ENCODE results near the gene COL11A1. TPM values are rescaled to one million over a fixed set of nuclear protein-coding genes. Genes with fewer than 3 reads are reported as not detected.
"Not testable (repeated sequence)": the region's sequence is repeated elsewhere in the genome, so short reads cannot be mapped to it uniquely, and the experiment has no call there.

The COL11A1 gene
- total RNA-seq, 1 donor from 2014 or later: 0.38 TPM

DNA sequence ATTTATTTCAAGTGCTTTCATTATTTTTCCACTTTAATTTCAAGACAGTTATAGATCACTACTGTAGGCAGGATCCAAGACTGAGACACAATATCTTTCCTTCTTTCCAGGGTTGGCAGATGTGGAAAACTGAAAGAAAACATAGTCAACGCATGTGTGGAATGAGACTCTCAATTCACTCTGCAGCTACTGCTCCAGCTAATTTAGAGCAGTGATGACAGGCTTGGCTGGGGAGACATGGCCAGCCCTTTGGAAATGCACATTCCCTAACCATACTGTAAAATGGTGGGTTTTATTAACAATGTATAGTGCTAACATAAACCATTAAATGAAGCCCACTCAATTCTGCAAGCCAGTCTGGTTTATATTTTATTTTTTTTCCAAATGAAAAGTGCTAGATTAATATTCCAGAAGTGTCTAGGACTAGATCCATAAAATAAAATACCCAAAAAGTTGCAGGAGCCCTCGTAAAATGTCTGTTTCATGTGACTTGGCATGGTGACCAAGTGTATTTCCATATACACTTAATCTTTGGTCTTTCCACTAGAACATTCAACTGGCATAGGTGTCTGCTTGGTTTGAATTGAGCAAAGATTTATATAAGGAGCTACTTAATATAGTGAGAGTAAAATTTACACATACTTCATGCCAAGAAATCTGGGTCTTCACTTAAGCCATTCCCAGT lies 32.9 kb downstream of the COL11A1 start:
- TF ChIP-seq, protein P1, sequence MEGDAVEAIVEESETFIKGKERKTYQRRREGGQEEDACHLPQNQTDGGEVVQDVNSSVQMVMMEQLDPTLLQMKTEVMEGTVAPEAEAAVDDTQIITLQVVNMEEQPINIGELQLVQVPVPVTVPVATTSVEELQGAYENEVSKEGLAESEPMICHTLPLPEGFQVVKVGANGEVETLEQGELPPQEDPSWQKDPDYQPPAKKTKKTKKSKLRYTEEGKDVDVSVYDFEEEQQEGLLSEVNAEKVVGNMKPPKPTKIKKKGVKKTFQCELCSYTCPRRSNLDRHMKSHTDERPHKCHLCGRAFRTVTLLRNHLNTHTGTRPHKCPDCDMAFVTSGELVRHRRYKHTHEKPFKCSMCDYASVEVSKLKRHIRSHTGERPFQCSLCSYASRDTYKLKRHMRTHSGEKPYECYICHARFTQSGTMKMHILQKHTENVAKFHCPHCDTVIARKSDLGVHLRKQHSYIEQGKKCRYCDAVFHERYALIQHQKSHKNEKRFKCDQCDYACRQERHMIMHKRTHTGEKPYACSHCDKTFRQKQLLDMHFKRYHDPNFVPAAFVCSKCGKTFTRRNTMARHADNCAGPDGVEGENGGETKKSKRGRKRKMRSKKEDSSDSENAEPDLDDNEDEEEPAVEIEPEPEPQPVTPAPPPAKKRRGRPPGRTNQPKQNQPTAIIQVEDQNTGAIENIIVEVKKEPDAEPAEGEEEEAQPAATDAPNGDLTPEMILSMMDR (IDR thresholded peaks at IDR 0.05; ENCODE audit: insufficient read depth, low read length, poor library complexity, severe bottlenecking): no peak
- no peak overlapping the region for H3K4me3 ChIP-seq (ENCODE audit: low read depth, low read length)
- no peaks in the 10 kb centered on the region for H3K36me3 ChIP-seq (ENCODE audit: control insufficient read depth, insufficient read depth, low read length)
- DNase-seq (ENCODE audit: low read depth): no peak
- H3K27me3 ChIP-seq (ENCODE audit: control insufficient read depth, insufficient read depth, low read length): no peaks in the 10 kb centered on the region

DNA sequence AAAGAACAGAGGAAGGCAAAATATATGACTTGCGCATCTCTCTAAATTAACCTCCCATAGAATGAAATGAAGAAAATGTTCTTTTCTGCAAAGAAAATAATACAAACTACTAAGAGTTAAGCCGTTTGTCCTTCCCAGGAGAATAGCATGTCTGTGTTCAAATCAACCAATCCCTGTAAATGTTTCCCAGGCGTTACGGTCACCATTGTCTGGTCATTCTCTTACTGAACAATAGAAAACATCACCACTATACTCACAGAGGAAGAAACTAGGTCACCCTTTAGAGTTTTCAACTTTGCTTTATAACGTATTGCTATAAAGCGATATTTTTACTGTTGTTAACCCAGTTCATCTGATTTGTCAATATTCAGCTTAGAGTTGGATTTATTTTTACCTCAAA lies 34.1 kb downstream of the COL11A1 start:
- no peaks in the 10 kb centered on the region for H3K27me3 ChIP-seq (ENCODE audit: control insufficient read depth, insufficient read depth, low read length)
- DNase-seq (ENCODE audit: low read depth): no peak
- no peaks in the 10 kb centered on the region for H3K36me3 ChIP-seq (ENCODE audit: control insufficient read depth, insufficient read depth, low read length)
- no peak overlapping the region for H3K4me3 ChIP-seq (ENCODE audit: low read depth, low read length)
- TF ChIP-seq, protein P1 (IDR thresholded peaks at IDR 0.05; ENCODE audit: insufficient read depth, low read length, poor library complexity, severe bottlenecking): no peak

DNA sequence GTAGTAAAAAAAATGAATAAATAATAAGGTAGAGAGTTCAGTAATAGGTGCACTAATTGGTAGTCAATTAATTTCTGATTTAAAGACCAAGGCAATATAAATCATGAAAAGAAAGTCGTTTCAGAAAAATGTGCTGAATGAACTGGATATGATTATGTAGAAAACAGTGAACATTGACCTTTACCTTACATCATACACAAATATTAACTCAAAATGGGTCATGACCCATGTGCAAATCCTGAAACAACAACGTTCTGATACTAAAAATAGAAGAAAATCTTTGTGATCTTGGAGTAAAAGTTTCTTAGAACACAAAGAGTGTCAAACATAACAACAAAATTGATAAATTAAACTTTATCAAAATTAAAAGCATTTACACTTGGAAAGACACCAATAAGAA lies 39.1 kb downstream of the COL11A1 start:
- no peak for DNase-seq (ENCODE audit: low read depth)
- TF ChIP-seq, protein P1 (IDR thresholded peaks at IDR 0.05; ENCODE audit: insufficient read depth, low read length, poor library complexity, severe bottlenecking): no peak
- Histone ChIP-seq H3K36me3 (ENCODE audit: control insufficient read depth, insufficient read depth, low read length) (no peaks in the 10 kb centered on the region), H3K27me3 (ENCODE audit: control insufficient read depth, insufficient read depth, low read length) (no peaks in the 10 kb centered on the region), H3K4me3 (ENCODE audit: low read depth, low read length) (no peak overlapping the region)

DNA sequence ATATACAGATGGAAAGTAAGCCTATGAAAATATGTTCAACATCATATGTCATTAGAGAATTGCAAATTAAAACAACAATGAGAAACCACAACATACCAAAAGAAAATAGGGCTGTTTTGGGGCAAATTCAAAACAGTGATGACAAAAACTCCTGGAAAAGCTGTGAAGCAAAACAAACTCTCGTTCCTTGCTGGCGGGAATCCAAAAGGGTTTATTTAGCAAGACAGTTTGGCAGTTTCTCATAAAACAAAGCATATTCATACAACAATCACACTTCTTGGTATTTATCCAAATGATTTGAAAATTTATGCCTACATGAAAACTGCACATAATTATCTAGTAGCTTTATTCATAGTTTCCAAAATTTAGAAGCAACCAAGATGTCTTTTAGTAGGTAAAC lies 44.4 kb downstream of the COL11A1 start:
- Histone ChIP-seq H3K36me3 (ENCODE audit: control insufficient read depth, insufficient read depth, low read length) (no peaks in the 10 kb centered on the region), H3K4me3 (ENCODE audit: low read depth, low read length) (no peak overlapping the region), H3K27me3 (ENCODE audit: control insufficient read depth, insufficient read depth, low read length) (no peaks in the 10 kb centered on the region)
- TF ChIP-seq, protein P1 (IDR thresholded peaks at IDR 0.05; ENCODE audit: insufficient read depth, low read length, poor library complexity, severe bottlenecking): no peak
- DNase-seq (ENCODE audit: low read depth): no peak

DNA sequence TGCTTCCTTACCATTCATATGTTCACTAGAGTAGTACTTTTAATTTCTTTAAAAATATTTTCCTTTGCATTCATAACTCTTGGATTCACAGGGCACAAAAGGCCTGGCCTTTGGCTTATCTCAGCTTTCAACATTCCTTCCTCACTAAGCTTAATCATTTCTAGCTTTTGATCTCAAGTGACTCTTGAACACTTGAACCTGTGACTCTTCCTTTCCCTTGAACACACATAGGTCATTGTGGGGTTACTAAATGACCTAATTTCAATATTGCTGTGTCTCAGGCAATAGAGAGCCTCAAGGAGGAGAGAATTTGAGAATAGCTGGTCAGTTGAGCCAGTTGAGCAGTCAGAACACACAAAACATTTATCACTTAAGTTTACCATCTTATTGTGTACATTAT lies 49.9 kb downstream of the COL11A1 start:
- no peaks in the 10 kb centered on the region for H3K27me3 ChIP-seq (ENCODE audit: control insufficient read depth, insufficient read depth, low read length)
- DNase-seq (ENCODE audit: low read depth): no peak
- TF ChIP-seq, protein P1 (IDR thresholded peaks at IDR 0.05; ENCODE audit: insufficient read depth, low read length, poor library complexity, severe bottlenecking): no peak
- no peak overlapping the region for H3K4me3 ChIP-seq (ENCODE audit: low read depth, low read length)
- no peaks in the 10 kb centered on the region for H3K36me3 ChIP-seq (ENCODE audit: control insufficient read depth, insufficient read depth, low read length)

DNA sequence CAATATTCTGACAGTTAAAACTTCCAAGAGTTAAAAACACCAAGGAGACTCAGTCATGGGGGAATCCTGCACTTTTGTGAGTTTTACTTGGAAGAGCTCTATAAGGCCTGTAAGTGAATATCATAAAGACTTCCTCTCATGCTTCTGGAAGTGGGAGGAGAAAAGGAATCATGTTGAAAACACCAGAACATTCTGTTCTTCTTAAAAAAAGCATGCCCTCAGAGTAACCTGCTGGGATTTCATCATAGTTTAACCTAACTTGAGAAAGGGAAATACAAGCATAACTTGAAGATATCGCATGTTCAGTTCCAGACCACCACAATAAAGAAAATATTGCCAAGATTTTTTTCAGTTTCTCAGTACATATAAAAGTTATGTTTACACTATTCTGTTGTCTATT lies 51.9 kb downstream of the COL11A1 start:
- Histone ChIP-seq H3K27me3 (ENCODE audit: control insufficient read depth, insufficient read depth, low read length) (no peaks in the 10 kb centered on the region), H3K36me3 (ENCODE audit: control insufficient read depth, insufficient read depth, low read length) (no peaks in the 10 kb centered on the region), H3K4me3 (ENCODE audit: low read depth, low read length) (no peak overlapping the region)
- DNase-seq (ENCODE audit: low read depth): no peak
- TF ChIP-seq, protein P1 (IDR thresholded peaks at IDR 0.05; ENCODE audit: insufficient read depth, low read length, poor library complexity, severe bottlenecking): no peak

DNA sequence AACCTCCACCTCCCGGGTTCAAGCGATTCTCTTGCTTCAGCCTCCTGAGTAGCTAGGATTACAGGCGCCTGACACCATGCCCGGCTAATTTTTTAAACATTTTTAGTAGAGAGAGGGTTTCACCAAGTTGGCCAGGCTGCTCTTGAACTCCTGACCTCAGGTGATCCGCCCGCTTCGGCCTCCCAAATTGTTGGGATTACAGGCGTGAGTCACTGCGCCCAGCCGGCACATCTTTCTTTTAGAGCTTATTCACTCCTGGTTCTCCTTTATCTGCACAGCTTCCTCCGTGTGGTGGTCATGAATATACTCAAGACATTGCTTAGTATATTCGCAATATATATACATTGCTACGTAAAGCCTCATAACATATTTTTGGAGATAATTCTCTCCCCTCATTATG lies 80.2 kb downstream of the COL11A1 start:
- not testable (repeated sequence) for H3K27me3 ChIP-seq (ENCODE audit: control insufficient read depth, insufficient read depth, low read length); H3K36me3 ChIP-seq (ENCODE audit: control insufficient read depth, insufficient read depth, low read length); DNase-seq (ENCODE audit: low read depth); H3K4me3 ChIP-seq (ENCODE audit: low read depth, low read length)

Measured in kidney epithelial cell (primary cell).